ENCODE results near the gene BHLHE23.

BHLHE23 gene

DNA sequence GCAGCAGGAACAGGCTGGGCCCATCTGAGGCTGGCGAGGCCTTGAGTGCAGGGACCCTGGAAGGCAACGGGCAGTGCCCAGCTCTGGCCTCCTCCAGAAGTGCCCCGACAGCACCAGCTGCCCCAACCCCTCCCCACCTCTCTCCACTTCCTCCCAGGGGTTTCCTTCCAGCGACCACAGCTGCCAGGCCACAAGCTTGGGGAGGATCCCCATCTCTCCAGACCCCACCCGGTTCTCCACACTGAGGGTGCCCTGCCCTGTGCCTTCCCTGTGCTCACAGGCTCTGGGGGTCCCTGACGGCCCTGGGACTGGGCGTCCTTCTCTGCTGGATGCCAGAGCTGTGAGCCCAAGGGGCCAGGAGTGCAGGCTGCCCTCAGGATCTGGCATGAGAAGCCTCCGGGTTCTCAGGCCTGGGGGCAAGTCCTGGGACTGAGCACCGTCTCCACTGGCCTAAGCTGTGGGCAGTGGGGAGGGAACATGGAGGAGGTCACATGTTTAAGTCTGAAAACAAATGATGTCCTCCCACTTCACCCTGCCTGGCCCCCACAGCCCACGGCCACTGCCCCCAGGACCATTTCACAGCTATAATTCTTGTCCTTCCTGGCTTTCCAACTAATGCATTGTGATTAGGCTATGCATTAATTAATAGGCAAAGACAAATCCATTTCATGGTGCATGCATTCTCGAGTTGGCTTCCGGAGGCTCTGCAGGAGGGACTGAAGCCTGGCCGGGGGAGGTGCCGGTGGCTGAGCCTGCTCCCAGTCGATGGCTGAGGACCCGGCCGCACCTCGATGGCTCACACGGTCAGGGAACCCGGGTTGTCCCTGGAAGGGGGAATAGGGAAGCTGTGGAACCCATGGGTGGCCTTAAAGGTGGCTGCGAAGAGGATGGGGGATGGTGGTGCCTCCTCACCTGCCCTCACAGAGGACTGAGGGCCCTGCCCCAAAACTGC is 24.4 kb downstream of the BHLHE23 start:
- no peak overlapping the region for H3K4me3 ChIP-seq (replicated peaks; ENCODE audit: low read depth, low read length)
- DNase-seq (ENCODE audit: low read depth) = no peak
- TF ChIP-seq CTCF (IDR thresholded peaks at IDR 0.05; ENCODE audit: low read length, missing control alignments) = no peak

DNA sequence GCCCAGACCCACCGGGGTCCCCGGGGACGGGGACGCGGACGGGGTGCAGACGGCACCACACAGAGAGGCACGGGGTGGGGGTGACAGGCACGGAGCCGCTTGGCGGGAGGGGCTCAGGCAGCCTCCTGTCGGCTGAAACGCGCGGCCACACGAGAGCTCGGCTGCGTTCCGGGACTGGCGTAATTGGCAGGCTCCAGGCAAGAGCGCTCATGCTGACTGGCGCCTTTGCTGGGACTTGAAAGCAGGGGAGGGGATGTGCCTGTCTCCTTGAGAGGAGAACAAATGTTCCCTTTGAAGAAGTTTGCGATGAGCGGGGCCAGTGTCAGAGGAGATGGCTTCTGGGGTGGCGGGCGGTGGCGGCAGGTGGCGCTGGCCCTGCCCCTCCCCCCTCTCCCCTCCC is 25.8 kb downstream of the BHLHE23 start:
- TF ChIP-seq CTCF (IDR thresholded peaks at IDR 0.05; ENCODE audit: low read length, missing control alignments) = no peak
- DNase-seq (ENCODE audit: low read depth) = no peak
- no peak overlapping the region for H3K4me3 ChIP-seq (replicated peaks; ENCODE audit: low read depth, low read length)

DNA sequence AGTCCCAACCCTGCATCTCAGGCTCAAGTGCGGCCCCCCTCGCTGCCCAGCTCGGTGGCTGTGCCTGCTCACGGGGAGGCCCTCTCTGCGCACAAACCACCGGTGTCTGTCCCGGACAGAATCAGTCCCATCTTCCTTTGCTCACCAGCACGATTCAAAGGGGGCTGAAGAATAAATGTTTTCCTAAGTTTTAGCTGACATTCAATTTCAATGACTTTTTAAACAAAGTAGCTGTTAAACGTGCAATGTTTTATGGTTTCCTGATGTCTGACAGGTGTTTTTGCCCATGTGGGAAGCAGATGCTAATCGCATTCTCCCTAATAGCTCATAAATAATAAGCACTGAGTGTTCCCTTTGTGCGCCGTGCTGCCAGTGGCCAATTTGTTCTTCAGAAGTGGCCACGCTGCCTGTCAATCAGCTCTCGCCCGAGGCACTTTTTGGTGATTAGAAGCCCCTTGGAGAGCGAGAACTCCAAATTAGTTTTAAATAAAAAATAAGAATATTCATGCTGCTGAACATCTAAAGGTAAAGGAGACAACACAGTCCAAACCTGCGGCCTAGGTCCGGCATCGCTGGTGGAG is 26.3 kb downstream of the BHLHE23 start:
- no peak for DNase-seq (ENCODE audit: low read depth)
- H3K4me3 ChIP-seq (replicated peaks; ENCODE audit: low read depth, low read length) = no peak overlapping the region
- no peak for TF ChIP-seq CTCF (IDR thresholded peaks at IDR 0.05; ENCODE audit: low read length, missing control alignments)

DNA sequence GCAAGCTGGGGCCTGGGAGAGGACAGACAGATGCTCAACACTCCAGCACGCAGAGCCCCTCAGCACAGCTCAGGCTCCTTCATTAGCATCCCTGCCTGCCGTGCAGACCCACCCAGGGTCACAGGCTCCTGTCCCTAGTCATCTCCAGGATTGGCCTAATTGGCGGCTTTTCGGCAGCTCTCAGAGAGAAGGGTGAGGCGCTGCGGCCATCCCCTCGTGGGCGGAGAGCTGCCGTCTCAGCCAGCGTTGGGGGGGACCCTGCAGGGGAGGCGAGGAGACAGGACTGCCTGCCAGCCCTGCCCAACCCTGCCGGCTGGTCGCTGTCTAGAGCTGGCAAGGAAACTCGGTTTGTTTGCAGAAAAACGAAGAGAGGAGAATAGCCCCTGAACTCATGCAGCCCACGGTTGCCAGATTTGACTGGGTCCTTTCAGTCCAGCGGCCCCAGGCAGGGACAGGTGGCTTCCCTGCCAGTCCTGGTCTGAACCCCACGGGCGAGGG is 26.8 kb downstream of the BHLHE23 start:
- TF ChIP-seq CTCF (IDR thresholded peaks at IDR 0.05; ENCODE audit: low read length, missing control alignments) = no peak
- H3K4me3 ChIP-seq (replicated peaks; ENCODE audit: low read depth, low read length) = no peak overlapping the region
- no peak for DNase-seq (ENCODE audit: low read depth)

- DNase-seq (ENCODE audit: low read depth) = no peak
- no peak overlapping the region for H3K4me3 ChIP-seq (replicated peaks; ENCODE audit: low read depth, low read length)
- no peak for TF ChIP-seq CTCF (IDR thresholded peaks at IDR 0.05; ENCODE audit: low read length, missing control alignments)
Observed at GRCh38 chr20:62979310-62979709, 27.5 kb downstream of the BHLHE23 start.

DNA sequence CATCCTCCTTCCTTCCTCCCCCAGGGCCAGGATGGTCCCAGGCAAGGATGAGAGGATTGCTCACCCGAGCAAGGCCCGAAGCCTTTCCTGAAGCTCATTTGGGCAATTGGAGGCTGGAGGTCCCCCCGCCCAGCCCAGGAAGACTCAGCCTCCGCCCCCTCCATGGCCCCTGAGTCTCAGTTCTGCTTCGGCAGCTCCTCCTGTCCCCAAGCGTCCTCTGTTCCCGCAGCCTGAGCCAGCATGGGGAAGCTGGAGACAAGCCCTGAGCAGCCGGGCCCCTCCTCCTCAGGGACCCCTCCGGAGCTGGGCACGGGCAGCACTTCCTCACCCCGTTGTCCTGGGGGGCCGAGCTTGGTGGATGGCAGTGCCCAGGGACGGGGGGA is 28.2 kb downstream of the BHLHE23 start:
- no peak for TF ChIP-seq CTCF (IDR thresholded peaks at IDR 0.05; ENCODE audit: low read length, missing control alignments)
- no peak for DNase-seq (ENCODE audit: low read depth)
- H3K4me3 ChIP-seq (replicated peaks; ENCODE audit: low read depth, low read length) = no peak overlapping the region

All from fibroblast of pulmonary artery (primary cell).